GOT3 (cell line): ENCODE measurements around the gene BAHD1.

ENCODE experiments used
- DNase-seq: peaks from one replicate; lab custom pipeline; 2025; ENCODE audit warnings: mixed read lengths; lab: John Stamatoyannopoulos, UW

Gene BAHD1

GRCh38 chr15:40424483-40425115 is 16.2 kb upstream of the BAHD1 start:
- no peak for DNase-seq

DNA sequence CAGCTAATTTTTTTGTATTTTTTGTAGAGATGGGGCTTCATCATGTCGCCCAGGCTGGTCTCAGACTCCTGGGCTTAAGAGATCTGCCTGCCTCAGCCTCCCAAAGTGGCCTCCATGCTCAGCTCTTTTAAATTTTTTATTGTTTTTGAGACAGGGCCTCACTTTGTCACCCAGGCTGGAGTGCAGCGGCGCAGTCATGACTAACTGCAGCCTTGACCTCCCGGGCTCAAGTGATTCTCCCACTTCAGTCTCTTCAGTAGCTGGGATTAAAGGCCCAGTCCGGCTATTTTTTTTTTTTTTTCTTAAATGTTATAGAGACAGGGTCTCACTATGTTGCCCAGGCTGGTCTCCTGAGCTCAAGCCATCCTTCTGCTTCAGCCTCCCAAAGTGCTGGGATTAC is 15.1 kb upstream of the BAHD1 start:
- no peak for DNase-seq

GRCh38 chr15:40427188-40427587 is 13.6 kb upstream of the BAHD1 start:
- DNase-seq = no peak

DNA sequence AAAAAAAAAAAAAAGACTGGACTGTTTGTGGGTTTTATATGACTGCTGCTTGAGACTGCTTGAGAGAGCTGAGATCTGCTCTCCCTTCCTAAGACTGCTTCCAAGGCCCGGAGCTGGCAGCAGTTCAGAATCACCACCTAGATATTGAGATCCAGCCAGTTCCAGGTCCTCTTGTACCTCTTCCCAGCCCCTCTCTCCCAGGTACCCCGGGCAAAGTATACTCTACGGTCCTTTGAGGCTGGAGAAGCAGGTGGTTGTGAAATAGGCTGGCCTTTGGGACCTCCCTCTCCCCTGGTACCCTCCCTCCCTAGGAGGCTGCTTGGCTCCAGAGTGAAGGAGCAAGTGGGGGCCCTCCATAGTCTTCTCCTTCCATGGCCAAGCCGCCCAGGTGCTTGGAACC is 12.6 kb upstream of the BAHD1 start:
- no peak for DNase-seq

- DNase-seq = no peak
Observed at GRCh38 chr15:40429068-40429710, 11.6 kb upstream of the BAHD1 start.

- DNase-seq = peak; percentile 57
Observed at GRCh38 chr15:40430271-40430805, 10.4 kb upstream of the BAHD1 start.

DNA sequence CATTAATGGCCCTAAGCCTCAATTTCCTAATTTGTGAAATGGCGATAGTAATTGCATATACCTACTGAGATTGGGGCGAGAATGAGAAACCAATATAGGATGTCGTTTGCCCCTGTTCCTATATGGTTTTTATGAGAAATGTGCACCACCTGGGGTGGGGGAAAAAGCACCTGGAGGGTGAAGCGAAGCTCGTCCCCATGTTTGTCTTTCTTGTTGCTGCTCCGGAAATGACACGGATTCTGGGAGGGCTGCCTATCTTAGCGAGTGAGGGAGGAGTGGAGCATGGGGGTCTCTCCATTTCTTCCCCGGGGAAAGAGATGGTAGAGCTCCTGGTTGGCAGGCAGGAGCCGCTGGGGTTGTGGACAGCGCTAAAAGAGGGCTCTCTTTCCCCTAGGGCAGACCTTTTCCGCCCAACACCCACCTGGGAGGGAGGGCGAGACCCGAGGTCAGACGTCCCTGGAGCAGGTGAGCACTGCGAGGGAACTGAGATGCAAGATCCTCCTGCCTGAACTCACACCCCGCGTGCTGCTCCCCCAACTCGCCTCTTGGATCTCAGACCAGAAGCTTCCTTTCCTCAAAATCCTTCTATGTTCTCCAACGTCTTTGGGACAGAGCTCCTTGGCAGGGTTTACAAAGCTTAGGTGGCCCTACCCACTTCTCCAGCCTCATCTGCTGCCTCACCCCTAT is 5.6 kb upstream of the BAHD1 start:
- no peak for DNase-seq

DNA sequence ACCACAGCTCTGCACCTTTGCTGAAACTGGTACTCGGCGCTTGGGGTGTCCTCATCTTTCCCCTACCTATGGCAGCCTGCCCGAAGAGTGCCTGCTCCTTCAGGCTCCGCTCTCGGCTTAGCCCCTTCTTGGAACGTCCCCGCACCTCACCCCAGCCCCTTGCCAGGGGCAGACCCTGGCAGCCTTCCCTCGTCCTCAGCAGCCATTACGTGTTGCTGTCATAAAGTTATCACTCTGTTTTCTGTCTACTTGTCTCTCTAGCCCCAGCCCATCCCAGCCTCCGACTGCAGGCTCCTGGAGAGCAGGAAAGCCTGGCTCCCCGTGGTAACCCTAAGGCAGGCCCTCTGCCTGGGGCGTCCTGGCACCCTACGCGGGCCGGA is 5.1 kb upstream of the BAHD1 start:
- DNase-seq = no peak

- DNase-seq = no peak
Observed at GRCh38 chr15:40436116-40436891, 4.4 kb upstream of the BAHD1 start.

GRCh38 chr15:40436892-40437751 is 3.6 kb upstream of the BAHD1 start:
- DNase-seq = no peak

DNA sequence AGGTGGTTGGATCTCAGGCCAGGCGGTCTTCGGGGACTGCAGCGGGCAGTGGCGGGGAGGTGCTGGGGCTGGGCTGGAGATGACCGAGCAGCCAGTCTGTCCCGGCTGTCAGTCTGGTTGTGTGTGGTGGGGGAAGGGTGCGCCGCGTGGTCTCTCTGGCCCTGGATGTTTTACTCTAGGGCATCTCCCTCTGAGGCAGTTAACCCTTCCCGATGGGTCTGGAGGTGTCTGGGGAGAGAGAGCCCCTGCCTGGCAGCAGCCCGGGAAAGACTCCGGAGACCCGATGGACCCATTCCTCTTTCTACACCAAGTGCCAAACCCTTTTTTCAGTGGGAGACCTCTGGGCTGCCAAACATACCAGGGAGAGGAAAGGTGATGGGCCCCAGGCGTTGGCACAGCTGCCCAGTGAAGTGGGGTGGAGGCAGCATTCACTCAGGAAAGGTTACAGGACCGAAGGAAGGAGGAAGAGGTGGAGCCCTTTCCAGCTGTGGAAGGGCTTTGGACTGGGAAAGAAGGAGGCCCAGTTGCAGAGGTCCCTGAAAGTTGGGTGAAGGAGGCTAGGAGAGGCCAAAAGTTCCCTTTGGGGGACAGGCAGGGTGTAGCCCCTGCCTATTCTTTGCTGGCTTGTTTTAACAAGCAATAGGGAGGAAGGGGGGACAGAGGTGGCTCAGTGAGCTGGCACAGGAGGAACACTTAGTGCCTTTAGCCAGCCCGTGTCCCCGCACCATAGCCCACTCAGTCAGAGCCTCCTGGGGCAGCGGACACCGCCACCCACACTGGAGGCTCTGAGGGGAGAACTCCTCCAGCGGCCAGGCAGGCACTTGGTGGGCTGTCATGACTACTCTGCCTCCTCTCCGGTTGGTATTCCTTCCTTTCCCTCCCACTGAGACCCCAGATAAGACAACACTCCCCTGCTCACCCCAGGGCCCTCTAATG is 2.7 kb upstream of the BAHD1 start:
- no peak for DNase-seq

GRCh38 chr15:40438712-40439111 is 2.0 kb upstream of the BAHD1 start:
- DNase-seq = no peak

GRCh38 chr15:40439461-40439959 is 1.2 kb upstream of the BAHD1 start:
- DNase-seq = no peak

- DNase-seq = no peak
Observed at GRCh38 chr15:40439960-40440742, 602 bp upstream of the BAHD1 start.

DNA sequence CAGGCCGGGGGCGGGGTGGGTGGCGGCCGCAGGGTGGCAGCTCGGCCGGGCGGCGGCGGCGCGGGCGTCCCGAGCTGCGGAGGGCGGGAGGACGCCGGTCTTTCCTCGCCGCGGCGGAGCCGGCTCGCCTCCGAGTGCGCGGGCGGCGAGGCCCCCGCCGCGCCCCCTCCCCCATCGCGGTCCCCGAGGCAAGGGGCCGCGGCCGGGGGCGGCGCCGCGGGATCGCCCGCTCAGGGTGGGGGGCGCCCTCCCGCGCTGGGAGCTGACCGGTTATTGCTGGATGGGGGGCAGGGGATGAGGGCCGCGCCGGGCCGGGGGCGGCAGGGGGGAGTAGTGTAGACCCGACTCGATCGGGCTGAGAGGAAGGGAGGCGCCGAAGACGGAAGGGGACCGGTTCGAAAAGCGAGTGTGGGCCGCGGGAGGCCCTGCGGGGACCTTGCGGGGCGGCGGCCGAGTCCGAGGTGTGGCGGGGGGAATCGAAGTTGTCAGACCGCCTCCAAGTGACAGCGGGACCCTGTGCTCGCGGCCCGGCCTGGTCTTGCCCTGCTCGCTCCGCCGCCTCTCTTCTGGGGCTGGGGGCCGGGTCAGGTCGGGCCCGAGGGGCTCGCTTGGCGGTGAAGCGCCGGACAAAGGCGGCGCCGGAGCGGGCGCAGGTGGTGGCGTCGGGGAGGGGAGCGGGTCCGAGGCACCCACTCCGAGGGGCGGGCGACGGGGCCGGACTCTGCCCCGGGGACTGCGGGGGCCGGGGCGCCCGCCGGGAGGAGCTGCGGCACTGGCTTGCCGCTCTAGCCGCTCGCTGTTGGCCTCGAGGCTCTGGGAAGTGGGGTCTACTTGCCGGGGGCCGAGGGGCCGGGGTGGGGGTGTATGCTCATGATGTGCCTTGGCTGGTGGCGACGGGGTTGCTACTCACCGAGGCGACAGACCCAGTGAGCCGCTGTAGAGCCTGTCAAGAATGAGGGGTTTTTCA is 1.1 kb downstream of the BAHD1 start:
- DNase-seq = no peak

DNA sequence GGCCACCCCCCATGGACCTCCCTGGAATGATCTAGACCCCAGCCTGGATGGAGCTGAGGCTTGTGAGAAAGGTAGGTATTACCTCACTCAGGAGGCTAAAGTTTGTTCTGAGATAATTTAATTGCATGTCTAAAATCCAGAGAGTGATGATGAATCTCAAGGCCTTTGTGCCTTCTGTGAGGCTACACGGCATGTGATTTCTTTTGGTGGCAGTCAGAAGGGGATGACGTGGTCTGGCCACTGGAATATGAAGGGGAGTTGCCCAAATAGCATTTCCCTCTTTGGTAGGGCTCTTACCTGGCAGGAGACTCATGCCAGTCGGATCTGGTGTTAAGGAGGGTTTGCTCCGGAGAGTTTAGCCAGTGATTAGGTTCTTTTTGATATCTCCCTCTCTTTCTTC is 2.5 kb downstream of the BAHD1 start:
- DNase-seq = no peak

DNA sequence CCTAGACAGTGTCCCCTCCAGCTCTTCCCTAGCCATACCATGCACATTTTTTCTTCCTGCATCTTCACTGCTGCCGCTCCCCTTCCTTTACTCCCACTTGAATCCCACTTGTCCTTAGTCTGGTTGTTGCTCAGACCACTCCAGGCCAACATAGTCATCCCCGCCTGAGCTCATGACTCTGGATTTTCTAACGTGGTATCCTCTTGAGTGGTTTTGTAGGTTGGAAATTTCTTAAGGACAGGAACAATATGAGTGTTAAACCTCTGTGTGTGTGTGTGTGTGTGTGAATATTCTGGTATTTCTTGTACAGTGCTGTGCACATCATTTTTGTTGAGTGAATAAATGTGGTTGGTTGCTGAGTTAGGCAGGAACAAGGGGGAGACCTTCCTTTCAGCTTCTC is 3.1 kb downstream of the BAHD1 start:
- DNase-seq = no peak

GRCh38 chr15:40444736-40445135 is 4.0 kb downstream of the BAHD1 start:
- no peak for DNase-seq
